Activated CD8-positive, alpha-beta memory T cell treated with anti-CD3 and anti-CD28 coated beads, Interleukin-2, amount 50 U/mL, for 4 hours (primary cell): ENCODE results near the gene PDE7B.

Experiments used
- DNase-seq: peaks from one replicate; pipeline ENCODE4 v3.0.0-alpha.2; 2020

Gene PDE7B

GRCh38 chr6:135992739-135993138 is 141.2 kb downstream of the PDE7B start:
- no peak for DNase-seq

- DNase-seq: no peak
Measured at GRCh38 chr6:135993361-135993760, 141.9 kb downstream of the PDE7B start.

DNA sequence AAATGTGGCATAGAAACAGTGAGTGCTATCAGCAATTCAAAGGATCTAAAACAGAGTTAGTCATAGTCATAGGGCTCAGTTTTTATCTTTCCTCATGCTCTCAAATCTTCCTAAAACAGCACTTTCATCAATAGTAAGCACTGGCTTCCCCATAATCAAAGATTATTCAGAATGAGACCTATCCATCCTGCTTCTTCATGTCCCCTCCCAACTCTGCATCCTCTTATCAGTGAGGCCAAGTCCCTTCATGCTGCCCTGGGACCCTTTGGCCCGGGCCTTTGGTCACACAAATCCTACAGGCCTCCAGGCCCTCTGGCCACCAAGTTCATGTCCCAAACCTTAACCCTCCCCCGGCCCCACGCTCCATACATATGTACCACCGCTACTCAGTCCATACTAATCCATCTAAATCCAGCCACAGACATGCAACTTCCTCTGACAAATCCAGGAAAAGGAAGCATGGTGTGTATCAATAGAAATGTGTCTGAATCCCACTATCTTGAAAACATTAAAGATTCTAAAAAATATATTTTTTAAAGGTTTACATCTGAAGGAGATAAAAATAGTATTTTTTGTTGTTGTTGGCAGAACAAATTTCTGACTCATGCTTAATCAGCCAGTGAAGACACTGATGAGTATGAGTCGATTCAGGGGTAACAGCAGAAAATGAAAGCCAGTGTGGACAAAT is 143.5 kb downstream of the PDE7B start:
- no peak for DNase-seq

GRCh38 chr6:135995545-135995898 is 144.0 kb downstream of the PDE7B start:
- DNase-seq: no peak

DNA sequence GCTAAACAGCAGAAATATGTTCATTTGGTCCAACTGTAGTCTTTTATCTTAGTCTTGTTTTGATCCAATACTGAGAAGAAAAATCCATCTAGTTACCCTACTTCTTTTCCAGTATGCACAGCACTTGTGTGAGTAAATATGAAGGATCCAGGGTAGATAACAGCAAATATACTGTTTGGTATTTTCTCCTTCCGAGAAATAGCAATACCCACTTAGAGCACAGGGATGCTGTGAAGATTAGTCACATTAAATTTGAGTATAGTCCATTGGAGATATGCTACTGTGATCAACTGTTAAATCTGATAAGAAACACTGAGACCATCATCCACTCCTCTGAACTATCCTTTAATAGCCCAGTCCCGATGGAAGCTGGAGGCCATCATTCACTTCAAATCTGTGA is 145.2 kb downstream of the PDE7B start:
- no peak for DNase-seq

DNA sequence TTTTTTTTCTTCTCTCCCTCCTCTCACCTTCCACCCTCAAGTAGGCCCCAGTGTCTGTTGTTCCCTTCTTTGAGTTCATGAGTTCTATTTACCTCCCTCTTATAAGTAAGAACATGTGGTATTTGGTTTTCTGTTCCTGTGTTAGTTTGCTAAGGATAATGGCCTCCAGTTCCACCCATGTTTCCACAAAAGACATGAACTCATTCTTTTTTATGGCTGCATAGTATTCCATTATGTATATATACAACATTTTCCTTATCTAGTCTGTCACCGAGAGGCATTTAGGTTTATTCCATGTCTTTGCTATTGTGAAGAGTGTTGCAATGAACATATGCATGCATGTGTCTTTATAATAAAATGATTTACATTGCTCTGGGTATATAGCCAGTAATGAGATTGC is 147.9 kb downstream of the PDE7B start:
- no peak for DNase-seq

GRCh38 chr6:136007345-136007744 is 155.8 kb downstream of the PDE7B start:
- DNase-seq: no peak

- DNase-seq: no peak
Measured at GRCh38 chr6:136011475-136011874, 160.0 kb downstream of the PDE7B start.

- no peak for DNase-seq
Measured at GRCh38 chr6:136012198-136012887, 160.8 kb downstream of the PDE7B start.

DNA sequence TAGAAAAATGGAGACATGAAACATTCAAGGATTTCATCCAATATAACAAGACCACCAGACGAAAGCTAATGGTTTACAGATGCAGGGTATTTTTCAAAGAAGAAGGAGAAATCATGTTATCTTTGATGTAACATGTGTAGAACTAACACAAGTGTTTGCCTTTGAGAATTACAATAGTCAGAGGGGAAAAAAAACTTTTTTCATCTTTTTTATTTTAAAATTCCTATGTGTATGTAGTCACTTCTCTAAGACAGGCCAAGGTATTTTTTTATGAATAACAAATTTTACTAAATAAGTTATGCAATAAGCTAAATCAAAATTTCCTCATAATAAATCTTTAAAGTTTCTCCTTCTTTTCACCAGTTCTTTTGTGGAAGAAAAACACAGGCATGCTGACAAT is 161.4 kb downstream of the PDE7B start:
- DNase-seq: no peak

DNA sequence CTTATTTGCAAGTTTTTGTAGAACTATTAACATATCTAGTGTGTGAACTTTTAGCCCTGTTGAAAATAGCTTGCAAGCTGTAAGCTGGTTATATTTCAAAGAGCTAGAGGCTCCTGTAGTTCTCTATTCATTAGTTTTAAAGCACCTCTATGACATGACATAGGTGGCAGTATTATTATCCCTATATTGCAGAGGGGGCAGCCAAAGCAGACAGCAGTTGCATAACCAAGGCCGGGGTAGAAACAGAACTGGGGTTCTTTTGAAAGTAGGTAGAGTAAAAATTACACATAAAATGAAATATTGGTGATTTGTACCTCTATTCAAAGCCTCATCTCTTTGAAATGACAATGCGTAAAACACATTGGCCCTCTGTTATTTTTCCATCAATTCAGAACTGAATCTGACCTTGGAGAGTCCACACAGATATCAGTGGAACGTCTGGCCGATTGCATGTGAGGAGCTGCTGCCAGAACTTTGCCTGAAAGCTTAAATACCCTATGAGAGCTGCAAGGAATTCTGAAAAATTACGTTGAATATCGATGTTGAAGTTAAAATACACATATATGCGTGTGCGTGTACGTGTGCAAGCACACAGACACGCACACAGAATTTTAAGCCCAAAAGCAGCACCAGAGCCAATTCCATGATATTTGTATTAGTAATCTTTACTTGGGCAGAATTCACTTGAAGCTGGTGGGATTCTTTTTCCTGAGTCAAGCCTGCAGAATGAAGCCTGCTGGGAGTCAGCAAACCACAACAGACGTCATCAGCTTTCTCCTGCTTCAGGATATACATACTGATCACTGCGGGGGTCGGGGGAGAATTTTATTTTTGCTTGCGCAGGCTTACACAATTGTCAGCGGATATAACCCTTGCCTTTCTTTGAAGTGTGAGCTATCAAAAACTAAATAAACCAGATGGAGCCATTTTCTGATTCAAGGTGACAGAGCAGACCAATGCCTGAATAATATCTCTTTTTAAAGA is 163.2 kb downstream of the PDE7B start:
- DNase-seq: no peak

DNA sequence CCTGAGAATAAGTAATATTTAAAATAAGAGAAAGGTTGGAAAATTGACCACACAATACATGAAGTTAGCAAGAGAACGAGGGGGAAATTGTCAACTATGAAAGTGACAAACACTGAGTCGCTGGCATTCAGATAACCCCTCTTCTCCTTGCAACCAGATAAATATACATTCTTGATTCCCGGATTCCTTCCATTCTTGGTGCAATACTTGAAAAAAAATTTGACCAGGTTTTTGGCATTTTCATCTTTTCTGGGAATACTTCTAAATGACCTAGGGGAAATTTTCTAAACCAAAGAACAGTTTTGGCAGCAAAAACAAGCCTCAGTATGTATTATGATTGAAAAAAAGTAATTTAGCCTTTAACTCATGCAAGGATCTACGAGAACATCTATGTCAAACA is 164.0 kb downstream of the PDE7B start:
- no peak for DNase-seq

DNA sequence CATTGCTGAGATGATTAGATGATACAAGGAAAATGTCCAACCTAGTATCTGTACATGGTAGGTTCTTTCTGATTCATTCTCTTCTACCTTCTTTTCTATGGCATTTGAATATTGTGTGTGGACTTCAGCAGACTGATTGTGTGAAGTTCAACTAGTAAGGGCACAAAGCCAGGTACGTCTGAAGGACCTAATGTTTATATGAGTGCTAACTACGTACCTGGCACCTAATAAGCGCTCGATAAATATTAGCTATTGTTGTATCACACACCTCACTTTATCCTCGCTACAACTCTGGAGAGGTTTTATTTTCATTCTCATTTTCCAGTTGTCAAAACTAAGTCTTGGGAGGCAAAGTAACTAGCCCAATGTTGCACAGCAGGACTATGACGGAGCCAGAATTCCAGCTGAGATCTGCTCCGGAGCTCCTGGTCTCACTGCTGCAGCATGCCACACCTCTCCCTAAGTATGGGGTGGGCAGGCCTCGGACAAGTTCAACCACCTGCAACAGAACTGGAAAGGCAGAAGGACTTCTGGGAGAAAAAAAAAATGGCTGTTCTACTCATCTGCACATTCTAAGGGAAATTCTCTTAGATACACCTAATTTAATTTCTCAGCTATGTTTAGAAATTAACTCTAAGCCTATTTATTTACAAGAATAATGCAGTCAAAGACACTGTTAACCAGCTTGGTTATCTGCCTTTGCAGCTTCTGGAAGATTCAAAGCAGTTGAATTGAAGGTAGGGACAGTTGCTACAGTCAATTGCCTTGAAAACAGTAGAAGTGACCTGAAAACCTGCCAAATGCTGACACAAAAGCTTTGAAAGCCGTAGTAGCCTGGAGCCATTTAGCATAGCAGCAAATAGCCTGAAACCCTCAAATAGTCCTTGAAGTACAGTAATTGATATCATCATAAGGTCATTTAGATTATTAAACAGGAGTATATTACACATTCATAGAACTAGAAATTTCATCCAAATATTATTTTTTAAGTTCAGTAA is 165.0 kb downstream of the PDE7B start:
- DNase-seq: no peak

DNA sequence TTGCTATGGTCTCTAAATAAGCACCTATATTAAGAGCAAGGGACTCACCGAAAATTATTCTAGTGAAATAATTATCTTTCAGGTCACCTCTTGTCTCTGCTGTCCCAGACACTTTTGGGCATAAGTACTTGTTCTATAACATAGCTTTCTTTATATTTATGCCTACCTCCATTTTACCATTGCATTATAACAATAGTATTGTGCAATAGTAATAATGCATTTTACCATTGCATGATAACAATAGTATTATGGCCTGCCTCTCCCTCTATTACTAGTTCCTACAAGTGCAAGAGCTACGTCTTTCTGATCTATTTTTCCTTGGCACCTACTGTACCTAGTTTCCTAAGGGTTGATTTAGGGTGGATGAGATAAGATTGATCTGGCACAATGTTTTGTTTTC is 169.2 kb downstream of the PDE7B start:
- DNase-seq: no peak

GRCh38 chr6:136022224-136022874 is 170.8 kb downstream of the PDE7B start:
- no peak for DNase-seq

- no peak for DNase-seq
Measured at GRCh38 chr6:136024711-136025110, 173.2 kb downstream of the PDE7B start.

DNA sequence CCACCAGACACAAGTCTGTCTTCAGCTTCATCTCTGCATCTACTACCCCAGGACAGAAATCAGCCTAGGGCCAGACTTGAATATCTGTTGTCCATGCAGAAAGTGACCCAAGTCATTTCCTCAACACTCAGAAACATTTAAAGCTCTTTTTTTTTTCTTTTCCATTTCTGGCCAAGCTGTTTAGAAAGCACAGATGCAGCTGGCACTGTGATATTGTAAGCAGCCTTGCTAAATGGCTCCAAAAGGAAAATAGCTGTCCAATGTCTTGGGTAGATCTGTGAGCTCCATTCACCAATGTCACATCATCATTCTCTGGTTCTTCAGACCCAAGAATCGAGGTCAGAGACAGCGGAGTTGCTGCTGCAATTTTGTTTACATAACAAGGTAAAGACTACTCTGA is 174.2 kb downstream of the PDE7B start:
- no peak for DNase-seq

GRCh38 chr6:136030131-136030530 is 178.6 kb downstream of the PDE7B start:
- DNase-seq: no peak

DNA sequence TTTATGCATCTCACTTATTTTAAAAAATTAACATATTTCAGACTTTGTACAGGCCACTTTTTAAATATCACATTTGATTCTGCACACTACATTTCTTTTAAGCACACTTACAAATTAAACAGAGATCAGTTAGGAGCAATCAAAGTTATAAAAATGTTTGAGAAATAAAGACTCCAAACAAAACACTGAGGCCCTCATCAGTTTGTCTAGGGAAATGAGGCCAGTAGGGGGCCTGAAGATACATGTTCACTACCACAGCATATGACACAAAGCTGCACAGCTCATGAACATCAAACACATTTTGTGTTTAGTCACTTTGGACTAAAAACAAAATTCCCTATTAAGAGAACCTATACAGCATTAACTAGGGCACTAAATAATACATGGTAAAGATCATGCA is 180.5 kb downstream of the PDE7B start:
- DNase-seq: no peak

DNA sequence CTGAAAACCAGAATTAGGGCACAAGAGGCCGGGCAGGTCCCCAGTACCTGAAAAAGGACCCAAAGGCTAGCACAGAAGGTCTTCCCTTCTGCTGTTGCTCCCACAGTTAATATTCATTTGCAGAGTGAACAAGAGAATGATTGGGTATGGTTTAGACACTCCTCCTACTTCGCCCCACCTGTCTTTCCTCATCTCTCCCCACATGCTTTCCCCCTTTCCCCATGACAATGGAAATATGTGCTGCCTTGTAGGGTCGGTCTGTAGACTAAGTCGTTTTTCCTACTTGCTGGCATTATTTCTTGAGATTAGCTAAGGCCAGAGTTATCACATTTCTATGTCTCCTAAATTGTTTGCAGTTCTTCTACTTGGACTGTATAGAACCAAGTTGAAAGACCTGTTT is 181.9 kb downstream of the PDE7B start:
- DNase-seq: no peak

GRCh38 chr6:136034422-136034821 is 182.9 kb downstream of the PDE7B start:
- DNase-seq: no peak
